IMR-90 (cell line): ENCODE measurements around the gene LRRC57. TPM values are rescaled to one million over a fixed set of nuclear protein-coding genes. Genes with fewer than 3 reads are reported as not detected.
A peak's percentile ranks its signal among the peaks of the same experiment; 100 is the strongest.

Source experiments
- ATAC-seq: fragments of 200-7000 bp; cut with Tn5 transposase; 2 replicates; pipeline ENCODE4 v1.9.1; 2020; ENCODE audit warnings: low read depth, mild to moderate bottlenecking, moderate library complexity
- BruUV-seq: library from RNA; stranded (reverse); fragments of 400-500 nt; replicated peaks from 2 replicates; lab custom pipeline; 2021; lab: Mats Ljungman, UMichigan
- CTCF ChIA-PET: fragments of 300-600 bp; formaldehyde crosslinking; extraction: SDS; loops from one replicate; lab custom pipeline; 2021; ENCODE audit warnings: antibody characterized with exemption; lab: Yijun Ruan, JAX
- POLR2A ChIA-PET: fragments of 300-600 bp; sonication (Branson Sonifier 250); formaldehyde crosslinking; loops from one replicate; lab custom pipeline; 2022; ENCODE audit warnings: antibody characterized with exemption; ENCODE audit not compliant: unreplicated experiment; lab: Charles Lee
- DNase-seq: peaks from one replicate; pipeline ENCODE4 v3.0.0; 2013
- H2AFZ ChIP-seq: replicated peaks from 2 replicates; pipeline ENCODE3; 2013; ENCODE audit warnings: low read length, mild to moderate bottlenecking; ENCODE audit not compliant: poor library complexity
- H2AK5ac ChIP-seq: 2 replicates; pipeline ENCODE4 v1.6.1; 2013; ENCODE audit warnings: low read depth, low read length, inconsistent platforms
- H2AK9ac ChIP-seq: replicated peaks from 2 replicates; pipeline ENCODE3; 2013; ENCODE audit warnings: mild to moderate bottlenecking, low read depth, low read length, moderate library complexity; ENCODE audit not compliant: poor library complexity
- H2BK120ac ChIP-seq: 2 replicates; pipeline ENCODE4 v1.6.1; 2013; ENCODE audit warnings: low read depth, low read length, inconsistent platforms
- H2BK15ac ChIP-seq: 3 replicates; pipeline ENCODE4 v1.6.1; 2013; ENCODE audit warnings: low read depth, low read length, inconsistent platforms
- H2BK20ac ChIP-seq: 2 replicates; pipeline ENCODE4 v1.6.1; 2013; ENCODE audit warnings: low read depth, mild to moderate bottlenecking, inconsistent platforms, low read length, moderate library complexity
- H2BK5ac ChIP-seq: 2 replicates; pipeline ENCODE4 v1.6.1; 2013; ENCODE audit warnings: mild to moderate bottlenecking, low read depth, low read length, inconsistent platforms; ENCODE audit not compliant: poor library complexity, severe bottlenecking
- H3K14ac ChIP-seq: replicated peaks from 2 replicates; pipeline ENCODE4 v1.6.1; 2013; ENCODE audit warnings: low read depth, low read length, inconsistent platforms
- H3K18ac ChIP-seq: 2 replicates; pipeline ENCODE4 v1.6.1; 2013; ENCODE audit warnings: low read depth, low read length, control low read depth
- H3K23ac ChIP-seq: 2 replicates; pipeline ENCODE4 v1.6.1; 2013; ENCODE audit warnings: low read depth, low read length, inconsistent platforms
- H3K27ac ChIP-seq: 2 replicates; pipeline ENCODE4 v1.5.1; 2013; ENCODE audit warnings: mild to moderate bottlenecking, control low read depth, low read length; ENCODE audit not compliant: insufficient read depth
- H3K27me3 ChIP-seq: 2 replicates; pipeline ENCODE4 v1.6.1; 2013; ENCODE audit warnings: low read length; ENCODE audit not compliant: control insufficient read depth, insufficient read depth
- H3K36me3 ChIP-seq: 2 replicates; pipeline ENCODE4 v1.6.1; 2013; ENCODE audit warnings: low read length, mixed read lengths; ENCODE audit not compliant: control insufficient read depth, insufficient read depth
- H3K4ac ChIP-seq: 2 replicates; pipeline ENCODE4 v1.6.1; 2013; ENCODE audit warnings: low read depth, low read length, inconsistent platforms
- H3K4me1 ChIP-seq: 2 replicates; pipeline ENCODE4 v1.6.1; 2013; ENCODE audit warnings: low read length, mixed read lengths; ENCODE audit not compliant: control insufficient read depth, insufficient read depth
- H3K4me2 ChIP-seq: 2 replicates; pipeline ENCODE4 v1.6.1; 2013; ENCODE audit warnings: low read depth, mild to moderate bottlenecking, control low read depth, low read length, moderate library complexity
- H3K4me3 ChIP-seq: 2 replicates; pipeline ENCODE4 v1.5.1; 2013; ENCODE audit warnings: low read depth, mild to moderate bottlenecking, control low read depth, low read length, moderate library complexity; ENCODE audit not compliant: insufficient read depth
- H3K56ac ChIP-seq: 2 replicates; pipeline ENCODE4 v1.6.1; 2013; ENCODE audit warnings: low read length, inconsistent platforms; ENCODE audit not compliant: insufficient read depth; ENCODE audit errors: extremely low read depth
- H3K79me1 ChIP-seq, 2 experiments: 2 replicates each; pipeline ENCODE4 v1.6.1; 2013; ENCODE audit warnings: low read length in 2 of 2, inconsistent platforms in 1 of 2, low read depth in 1 of 2
- H3K9ac ChIP-seq: 2 replicates; pipeline ENCODE4 v1.6.1; 2013; ENCODE audit warnings: low read depth, low read length, control low read depth
- H3K9me1 ChIP-seq: 2 replicates; pipeline ENCODE4 v1.6.1; 2013; ENCODE audit warnings: low read length, inconsistent platforms; ENCODE audit not compliant: insufficient read depth
- H3K9me3 ChIP-seq: 2 replicates; pipeline ENCODE4 v1.6.1; 2013; ENCODE audit warnings: low read length; ENCODE audit not compliant: control insufficient read depth, insufficient read depth
- H4K20me1 ChIP-seq: 2 replicates; pipeline ENCODE4 v1.6.1; 2013; ENCODE audit warnings: low read length, inconsistent platforms; ENCODE audit not compliant: insufficient read depth
- H4K5ac ChIP-seq: 2 replicates; pipeline ENCODE4 v1.6.1; 2013; ENCODE audit warnings: mild to moderate bottlenecking, low read depth, low read length, control low read depth
- H4K8ac ChIP-seq, 2 experiments: 2 replicates each; pipeline ENCODE4 v1.6.1; 2013; ENCODE audit warnings: low read depth in 2 of 2, low read length in 2 of 2, control low read depth in 1 of 2, inconsistent platforms in 1 of 2
- H4K91ac ChIP-seq: 2 replicates; pipeline ENCODE4 v1.6.1; 2013; ENCODE audit warnings: low read depth, low read length, inconsistent platforms; ENCODE audit not compliant: insufficient read depth
- BHLHE40 ChIP-seq: fragments of 150-350 bp; IDR thresholded peaks from 2 replicates; pipeline ENCODE4 v1.6.1; 2016; ENCODE audit warnings: mild to moderate bottlenecking, low read depth, low read length
- CEBPB ChIP-seq: IDR thresholded peaks from 2 replicates; pipeline ENCODE4 v1.6.1; 2012; ENCODE audit warnings: low read depth, low read length, improper control_type of control experiment
- CHD1 ChIP-seq: IDR thresholded peaks from 2 replicates; pipeline ENCODE4 v1.6.1; 2012; ENCODE audit warnings: low read depth, low read length, improper control_type of control experiment
- CTCF ChIP-seq: conservative IDR thresholded peaks from 2 replicates; pipeline ENCODE4 v1.5.1; 2012; ENCODE audit warnings: mild to moderate bottlenecking, low read depth, low read length, improper control_type of control experiment
- ELK1 ChIP-seq: fragments of 150-350 bp; IDR thresholded peaks from 2 replicates; pipeline ENCODE4 v1.6.1; 2016; ENCODE audit warnings: low read depth, mild to moderate bottlenecking, low read length, moderate library complexity, borderline replicate concordance
- FOS ChIP-seq: fragments of 150-350 bp; IDR thresholded peaks from 2 replicates; pipeline ENCODE4 v1.6.1; 2016; ENCODE audit warnings: low read depth, low read length
- MAFK ChIP-seq: IDR thresholded peaks from 2 replicates; pipeline ENCODE4 v1.6.1; 2012; ENCODE audit warnings: low read depth, low read length, improper control_type of control experiment
- MAZ ChIP-seq: IDR thresholded peaks from 2 replicates; pipeline ENCODE4 v1.6.1; 2012; ENCODE audit warnings: low read depth, mild to moderate bottlenecking, low read length, improper control_type of control experiment, moderate library complexity, borderline replicate concordance
- MXI1 ChIP-seq: IDR thresholded peaks from 2 replicates; pipeline ENCODE4 v1.6.1; 2012; ENCODE audit warnings: low read depth, mild to moderate bottlenecking, low read length, moderate library complexity, borderline replicate concordance
- POLR2A ChIP-seq: IDR thresholded peaks from 2 replicates; pipeline ENCODE4 v1.6.1; 2012; ENCODE audit warnings: mild to moderate bottlenecking, low read depth, low read length
- RCOR1 ChIP-seq: IDR thresholded peaks from 2 replicates; pipeline ENCODE4 v1.6.1; 2012; ENCODE audit warnings: mild to moderate bottlenecking, low read length, improper control_type of control experiment; ENCODE audit not compliant: insufficient replicate concordance
- RFX5 ChIP-seq: IDR thresholded peaks from 2 replicates; pipeline ENCODE4 v1.8.0; 2012; ENCODE audit warnings: low read depth, mild to moderate bottlenecking, low read length, moderate library complexity
- USF2 ChIP-seq: fragments of 150-350 bp; IDR thresholded peaks from 2 replicates; pipeline ENCODE4 v1.6.1; 2017; ENCODE audit warnings: mild to moderate bottlenecking, antibody characterized with exemption, low read length, low read depth
- WGBS, 2 experiments: methylation state at CpG; one replicate each; pipeline versions ENCODE4 v1.1.5 to v1.1.7; 2013; ENCODE audit warnings: missing lambda C conversion rate in 2 of 2; ENCODE audit not compliant: insufficient read length in 1 of 2; ENCODE audit errors: extremely low coverage in 2 of 2; 5-methylcytosine and 5-hydroxymethylcytosine counted together
- dilution Hi-C: fragments of 300-500 bp; cut with HindIII; formaldehyde crosslinking; loops from one replicate; pipeline ENCODE4 v1.14.3; 2018; ENCODE audit warnings: low sequenced_read_pairs; ENCODE audit not compliant: unreplicated experiment
- in situ Hi-C: fragments of 300-500 bp; cut with MboI; formaldehyde crosslinking; loops from 3 replicates; pipeline ENCODE4 v1.14.3; 2019; ENCODE audit warnings: low sequenced_read_pairs, inconsistent platforms, mixed read lengths
- intact Hi-C: fragments of 100-400 bp; cut with micrococcal nuclease; formaldehyde crosslinking; loops from 2 replicates; pipeline ENCODE4 v1.10.0; 2022
- polyA plus RNA-seq, 3 experiments: library from polyadenylated mRNA; depleted of rRNA; stranded (reverse); fragments of >200 nt; gene quantifications; 2 replicates each; pipeline ENCODE4 v1.2.3, GENCODE V29; 2012; ENCODE audit warnings: low replicate concordance in 1 of 3
- total RNA-seq: library from RNA; depleted of rRNA; stranded (reverse); fragments of >200 nt; gene quantifications from 2 replicates; pipeline ENCODE4 v1.2.3, GENCODE V29; 2012

The LRRC57 gene
- total and polyA plus RNA-seq, 2 of the 4 experiments (the other 2 are of a cell fraction): 9.5 to 11.3 TPM

- intact Hi-C loops (no loop called here), dilution Hi-C loops (no loop called here), in situ Hi-C loops (no loop called here)
- Histone ChIP-seq H3K36me3 (no peaks in the 10 kb centered on the region), H3K27me3 (no peaks in the 10 kb centered on the region), H3K4me1 (peaks cover 11% of the 10 kb centered on the region), H3K9ac (no peak overlapping the region), H3K4me3 (no peak overlapping the region), H3K4ac (no peak overlapping the region), H3K4me2 (no peak overlapping the region), H3K23ac (0 out of 2 replicates have a peak overlapping the region, but pooled peaks have one; percentile 6), H2BK20ac (no peak overlapping the region), H2BK15ac (no peak overlapping the region), H2BK120ac (no peak overlapping the region), H2AFZ (no peak overlapping the region), H3K27ac (no peak overlapping the region), H3K9me1 (peaks cover 7% of the 10 kb centered on the region), H3K9me3 (no peaks in the 10 kb centered on the region), H3K18ac (no peak overlapping the region), H3K79me1 (peaks cover 6 to 30% of the 10 kb centered on the region in 2 experiments; a peak in 3 of 4 replicates), H4K8ac (no peak overlapping the region), H2BK5ac (no peak overlapping the region), H4K91ac (no peak overlapping the region), H2AK5ac (no peak overlapping the region), H4K5ac (no peak overlapping the region), H4K20me1 (no peaks in the 10 kb centered on the region), H2AK9ac (no peak overlapping the region), H3K14ac (no peak overlapping the region), H3K56ac (no peak overlapping the region)
- TF ChIP-seq USF2: no peak
- TF ChIP-seq CEBPB: no peak
- TF ChIP-seq FOS: no peak
- no peak for TF ChIP-seq MAZ
- no peak for TF ChIP-seq MXI1
- no peak for TF ChIP-seq CTCF
- TF ChIP-seq POLR2A: no peak
- TF ChIP-seq ELK1: no peak
- TF ChIP-seq RFX5: no peak
- TF ChIP-seq BHLHE40: no peak
- TF ChIP-seq CHD1: no peak
- TF ChIP-seq MAFK: no peak
- TF ChIP-seq RCOR1: no peak
- 60% methylated on average over 2 of the region's 4 CpGs; no CpG with 5 or more reads in 1 of the 2 experiments for WGBS, 2 experiments
- DNase-seq (peak; percentile 21), ATAC-seq (no peak)
- POLR2A ChIA-PET: interaction anchor here (0.7 kb wide), 1 partner anchor 336 kb away, joined by 5 read pairs; no protein-coding TSS in a partner anchor
- BruUV-seq: no TSS peak
- CTCF ChIA-PET: interaction anchor here (1.1 to 2.1 kb wide), 2 partner anchors 12 to 18 kb away, joined by 3 to 5 read pairs; partner anchors contain the start of gene STARD9
Observed at GRCh38 chr15:42593143-42593542, 44.5 kb upstream of the LRRC57 start.
